GM12875 (cell line): ENCODE measurements around the gene ASPA.
"Not testable (repeated sequence)": the region's sequence is repeated elsewhere in the genome, so short reads cannot be mapped to it uniquely, and the experiment has no call there.

Source experiments
- H3K4me3 ChIP-seq: one replicate; pipeline ENCODE4 v1.5.1; 2011; ENCODE audit warnings: low read depth, low read length, control low read depth
- TF ChIP-seq, protein P1 (sequence below): IDR thresholded peaks from 2 replicates; pipeline ENCODE4 v1.5.1; 2011; ENCODE audit warnings: low read depth, mild to moderate bottlenecking, control low read depth, inconsistent platforms, low read length, moderate library complexity, borderline replicate concordance; ENCODE audit not compliant: insufficient read depth

Gene ASPA

DNA sequence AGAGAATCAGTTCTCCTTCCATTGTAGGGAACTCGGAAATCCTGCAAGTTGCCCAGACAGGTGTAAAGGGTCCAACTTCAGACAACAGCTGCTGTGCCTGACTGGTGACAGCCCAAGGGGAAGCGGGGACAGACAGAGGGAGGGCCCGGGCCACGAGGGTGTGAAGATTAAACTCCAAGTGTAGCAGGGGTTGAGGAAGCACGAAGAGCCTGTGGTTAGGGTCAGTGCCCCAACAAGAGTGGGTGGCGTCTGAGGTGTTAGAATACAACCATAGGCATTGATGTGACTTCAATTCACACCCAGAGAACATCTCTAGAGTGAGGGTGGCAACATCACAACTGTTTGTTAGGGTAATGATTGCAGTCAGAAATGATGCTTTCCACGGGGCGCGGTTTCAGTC, 39.1 kb downstream of the ASPA start:
- TF ChIP-seq, protein P1, sequence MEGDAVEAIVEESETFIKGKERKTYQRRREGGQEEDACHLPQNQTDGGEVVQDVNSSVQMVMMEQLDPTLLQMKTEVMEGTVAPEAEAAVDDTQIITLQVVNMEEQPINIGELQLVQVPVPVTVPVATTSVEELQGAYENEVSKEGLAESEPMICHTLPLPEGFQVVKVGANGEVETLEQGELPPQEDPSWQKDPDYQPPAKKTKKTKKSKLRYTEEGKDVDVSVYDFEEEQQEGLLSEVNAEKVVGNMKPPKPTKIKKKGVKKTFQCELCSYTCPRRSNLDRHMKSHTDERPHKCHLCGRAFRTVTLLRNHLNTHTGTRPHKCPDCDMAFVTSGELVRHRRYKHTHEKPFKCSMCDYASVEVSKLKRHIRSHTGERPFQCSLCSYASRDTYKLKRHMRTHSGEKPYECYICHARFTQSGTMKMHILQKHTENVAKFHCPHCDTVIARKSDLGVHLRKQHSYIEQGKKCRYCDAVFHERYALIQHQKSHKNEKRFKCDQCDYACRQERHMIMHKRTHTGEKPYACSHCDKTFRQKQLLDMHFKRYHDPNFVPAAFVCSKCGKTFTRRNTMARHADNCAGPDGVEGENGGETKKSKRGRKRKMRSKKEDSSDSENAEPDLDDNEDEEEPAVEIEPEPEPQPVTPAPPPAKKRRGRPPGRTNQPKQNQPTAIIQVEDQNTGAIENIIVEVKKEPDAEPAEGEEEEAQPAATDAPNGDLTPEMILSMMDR = no peak
- H3K4me3 ChIP-seq = no peak overlapping the region

GRCh38 chr17:3519472-3519871, 43.7 kb downstream of the ASPA start:
- not testable (repeated sequence) for H3K4me3 ChIP-seq

- no peak overlapping the region for H3K4me3 ChIP-seq
- TF ChIP-seq, protein P1 = no peak
These were observed 48.2 kb downstream of the ASPA start for GRCh38 chr17:3524024-3524423.

DNA sequence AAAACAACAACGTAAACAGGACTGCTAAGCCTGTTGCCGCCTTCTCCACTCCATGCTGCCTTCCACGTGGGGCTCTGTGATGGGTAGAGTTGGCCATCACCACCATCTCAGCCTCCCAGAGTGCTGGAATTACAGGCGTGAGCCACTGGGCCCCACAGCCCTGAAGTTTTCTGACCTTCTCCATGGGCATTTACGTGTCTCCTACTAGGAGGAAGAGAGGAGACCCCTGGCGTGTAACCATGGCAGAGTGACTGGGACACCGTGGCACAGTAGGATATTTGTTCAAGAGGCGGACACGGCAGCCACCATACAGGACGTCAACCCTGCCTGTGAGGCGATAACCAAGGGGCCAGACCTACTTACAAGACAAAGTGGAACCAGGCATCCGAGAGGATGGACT, 50.7 kb downstream of the ASPA start:
- TF ChIP-seq, protein P1 = no peak
- H3K4me3 ChIP-seq = no peak overlapping the region

DNA sequence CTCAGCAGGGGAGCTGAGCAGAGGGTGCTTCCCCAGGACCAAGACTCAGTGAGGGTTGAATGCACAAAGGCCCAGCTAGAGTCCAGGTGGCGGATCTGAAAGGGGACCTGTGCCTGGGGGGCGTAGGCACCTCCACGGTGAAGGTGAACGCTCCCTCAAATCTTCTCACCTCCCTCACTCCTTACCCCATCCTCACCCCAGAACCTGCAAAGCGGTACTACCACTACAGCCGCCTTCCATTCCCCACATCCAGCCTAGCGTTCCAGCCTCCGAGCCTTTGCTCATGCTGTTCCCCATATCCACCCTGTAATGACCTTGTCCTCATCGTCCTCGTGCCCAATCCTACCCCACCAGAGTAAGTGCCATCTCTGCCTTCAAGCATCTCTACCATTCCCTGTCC, 51.2 kb downstream of the ASPA start:
- TF ChIP-seq, protein P1 = no peak

DNA sequence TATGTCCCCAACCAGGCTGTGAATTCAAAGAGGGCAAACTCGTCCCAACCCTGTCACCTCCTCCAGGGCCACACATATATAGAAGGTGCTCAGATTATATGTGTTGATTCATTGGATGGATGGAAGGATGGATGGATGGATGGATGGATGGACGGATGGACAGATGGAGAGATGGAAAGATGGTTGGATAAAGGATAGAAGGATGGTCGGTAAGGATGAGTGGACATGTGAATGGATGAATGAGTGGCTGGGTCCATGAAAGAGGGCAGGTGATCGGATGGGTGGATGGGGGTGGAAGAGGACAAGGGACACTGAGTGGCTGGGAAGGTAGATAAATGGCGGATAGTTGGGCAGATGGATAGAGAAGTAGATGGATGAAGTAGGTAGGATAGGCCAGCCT, 51.7 kb downstream of the ASPA start:
- TF ChIP-seq, protein P1 = no peak
- no peak overlapping the region for H3K4me3 ChIP-seq

More for the DNA sequence above, 51.2 kb downstream of the ASPA start:
- no peak overlapping the region for H3K4me3 ChIP-seq

GRCh38 chr17:3527896-3528295, 52.1 kb downstream of the ASPA start:
- H3K4me3 ChIP-seq = no peak overlapping the region
- TF ChIP-seq, protein P1 = no peak

- no peak overlapping the region for H3K4me3 ChIP-seq
- TF ChIP-seq, protein P1 = no peak
These were observed 52.6 kb downstream of the ASPA start for GRCh38 chr17:3528403-3528851.
